Sigmoid colon (tissue), 4 donors: Measurements from ENCODE around the gene EVL.
"Not testable (repeated sequence)": the region's sequence is repeated elsewhere in the genome, so short reads cannot be mapped to it uniquely, and the experiment has no call there.

Experiments used
- EP300 ChIP-seq, 4 donors: sonication (generic); formaldehyde crosslinking; IDR thresholded peaks; one replicate each; pipeline ENCODE4 v1.6.1; 2017; ENCODE audit warnings: antibody characterized with exemption in 4 of 4
- POLR2A ChIP-seq, 2 donors: fragments of 450-650 bp; IDR thresholded peaks; one replicate each; pipeline ENCODE4 v1.6.1; 2016; ENCODE audit warnings: antibody characterized with exemption in 2 of 2, mild to moderate bottlenecking in 2 of 2, moderate library complexity in 2 of 2

DNA sequence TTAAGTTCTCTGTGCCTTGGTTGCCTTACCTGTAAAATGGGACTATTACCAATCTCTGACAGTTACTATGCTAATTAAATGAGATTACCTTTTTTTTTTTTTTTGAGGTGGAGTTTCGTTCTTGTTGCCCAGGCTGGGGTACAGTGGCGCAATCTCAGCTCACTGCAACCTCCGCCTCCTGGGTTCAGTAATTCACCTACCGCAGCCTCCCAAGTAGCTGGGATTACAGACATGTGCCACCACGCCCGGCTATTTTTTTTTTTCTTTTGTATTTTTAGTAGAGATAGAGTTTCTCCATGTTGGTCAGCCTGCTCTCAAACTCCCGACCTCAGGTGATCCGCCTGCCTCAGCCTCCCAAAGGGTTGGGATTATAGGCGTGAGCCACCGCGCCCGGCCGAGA is 35.2 kb upstream of the EVL start:
- not testable (repeated sequence) for TF ChIP-seq POLR2A, EP300 (IDR thresholded peaks at IDR 0.05)
